NCI-H187 treated with DMSO at 0.1 percent for 48 hours (cell line): ENCODE results near the gene INPP5K.
"Not testable (repeated sequence)": the region's sequence is repeated elsewhere in the genome, so short reads cannot be mapped to it uniquely, and the experiment has no call there.

Experiments
- DNase-seq: peaks from one replicate; lab custom pipeline; 2025; lab: John Stamatoyannopoulos, UW

The INPP5K gene

GRCh38 chr17:1546292-1546922 lies 30.0 kb upstream of the INPP5K start:
- no peak for DNase-seq

DNA sequence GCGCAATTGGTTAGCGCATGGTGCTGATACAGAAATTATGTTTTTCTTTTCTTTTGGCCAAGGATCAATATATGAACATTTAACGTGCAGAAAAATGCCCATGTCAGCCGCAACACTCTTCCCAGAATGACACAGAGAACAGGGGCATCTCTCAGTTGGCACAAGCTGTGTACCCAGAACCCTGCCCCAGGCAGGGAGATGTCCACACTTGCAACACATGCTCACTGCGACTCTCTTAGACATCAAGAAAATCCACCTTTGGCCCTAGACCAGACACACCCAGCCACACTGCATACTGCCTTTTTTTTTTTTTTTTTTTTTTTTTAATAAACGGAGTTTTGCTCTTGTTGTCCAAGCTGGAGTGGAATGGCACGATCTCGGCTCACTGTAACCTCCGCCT lies 29.2 kb upstream of the INPP5K start:
- DNase-seq = no peak

DNA sequence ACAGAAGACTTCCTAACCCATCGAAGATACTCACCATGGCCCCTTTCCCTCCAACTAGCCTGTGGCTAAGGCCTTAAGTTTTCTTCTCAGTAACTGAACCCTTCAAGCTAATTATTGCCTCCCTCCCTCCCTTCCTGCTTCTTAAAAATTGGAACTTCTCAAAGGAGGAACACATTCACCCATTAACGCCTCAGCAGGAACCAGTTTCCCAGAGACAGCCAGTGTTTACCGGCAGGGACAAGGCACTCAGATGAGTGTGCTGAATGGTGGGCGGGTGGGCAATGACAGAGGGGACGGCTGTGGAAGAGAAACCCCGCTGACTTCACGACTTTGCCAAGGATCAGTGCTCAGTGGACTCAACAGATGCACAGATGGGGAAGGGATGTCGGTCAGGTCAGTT lies 25.9 kb upstream of the INPP5K start:
- no peak for DNase-seq

DNA sequence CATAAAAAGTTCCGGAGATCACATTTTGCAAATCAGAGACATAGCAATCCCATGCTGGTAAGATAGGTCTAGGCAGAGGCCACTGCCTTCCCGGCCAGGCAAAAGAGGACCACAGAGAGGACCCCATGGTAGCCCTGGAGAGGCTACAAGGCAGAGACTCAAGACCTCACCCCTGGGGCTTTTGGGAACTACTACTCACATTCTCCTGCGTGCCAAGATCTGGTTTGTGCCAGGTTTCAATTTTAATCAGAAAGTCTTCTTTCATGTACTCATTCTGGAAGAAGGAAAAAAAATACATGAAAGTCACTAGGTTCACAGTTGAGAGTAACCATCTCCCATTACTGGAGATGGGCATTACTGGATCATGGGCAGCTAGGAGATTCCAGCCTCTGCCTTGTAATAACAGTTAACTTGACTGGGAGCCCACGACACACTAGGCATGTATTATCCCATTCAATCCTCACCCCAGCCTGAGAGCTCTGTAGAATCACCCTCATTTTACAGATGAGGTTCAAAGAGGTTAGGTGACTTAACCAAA lies 25.0 kb upstream of the INPP5K start:
- no peak for DNase-seq

- DNase-seq = no peak
Measured at GRCh38 chr17:1539811-1540210, 23.4 kb upstream of the INPP5K start.

GRCh38 chr17:1535737-1536136 lies 19.3 kb upstream of the INPP5K start:
- DNase-seq = no peak

DNA sequence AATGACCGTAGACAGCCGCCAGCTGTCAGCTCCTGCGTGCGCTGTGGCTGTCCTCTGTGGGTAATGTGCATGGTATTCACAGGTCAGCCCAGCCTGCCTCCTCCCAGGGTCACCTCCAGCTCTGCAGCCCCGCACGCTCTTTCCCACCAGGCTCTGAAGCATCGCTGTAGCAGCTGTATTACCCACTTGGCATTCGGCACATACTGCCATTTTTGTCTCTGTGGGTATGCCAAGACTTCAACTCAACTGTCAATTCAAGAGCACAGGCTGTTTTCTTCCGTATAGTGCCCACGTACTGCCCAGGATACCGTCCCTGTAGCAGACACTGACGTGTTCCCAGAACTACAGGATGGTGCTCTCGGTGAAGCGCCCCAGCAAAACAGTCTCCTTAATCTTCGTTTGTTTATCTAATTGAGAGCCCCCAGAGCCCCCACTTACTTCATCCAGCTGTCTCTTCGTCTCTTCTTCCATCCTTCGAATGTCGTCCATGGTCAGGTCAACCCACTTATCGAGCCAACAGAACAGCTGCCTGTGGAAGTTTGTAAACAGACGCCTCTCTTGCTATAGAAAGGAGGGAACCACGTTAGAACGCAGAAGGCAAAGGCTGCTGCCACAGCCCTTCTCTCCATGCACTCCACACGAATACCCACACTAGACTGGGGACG lies 17.4 kb upstream of the INPP5K start:
- DNase-seq = no peak

GRCh38 chr17:1532836-1533602 lies 16.6 kb upstream of the INPP5K start:
- DNase-seq = no peak

- no peak for DNase-seq
Measured at GRCh38 chr17:1529863-1530262, 13.5 kb upstream of the INPP5K start.

DNA sequence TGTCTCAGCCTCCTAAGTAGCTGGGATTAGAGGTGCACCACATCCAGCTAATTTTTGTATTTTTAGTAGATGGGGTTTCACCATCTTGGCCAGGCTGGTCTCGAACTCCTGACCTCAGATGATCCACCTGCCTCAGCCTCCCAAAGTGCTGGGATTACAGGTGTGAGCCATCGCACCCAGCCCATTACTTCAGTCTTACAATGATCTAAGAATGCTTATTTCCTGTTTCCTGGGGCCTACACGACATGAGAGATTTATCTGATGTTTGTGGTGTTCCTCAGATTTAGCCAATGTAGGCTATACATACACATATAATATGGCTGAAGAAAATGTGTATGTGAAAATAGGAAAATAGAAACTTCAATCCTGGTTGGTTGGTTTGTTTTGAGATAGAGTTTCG lies 10.5 kb upstream of the INPP5K start:
- not testable (repeated sequence) for DNase-seq

DNA sequence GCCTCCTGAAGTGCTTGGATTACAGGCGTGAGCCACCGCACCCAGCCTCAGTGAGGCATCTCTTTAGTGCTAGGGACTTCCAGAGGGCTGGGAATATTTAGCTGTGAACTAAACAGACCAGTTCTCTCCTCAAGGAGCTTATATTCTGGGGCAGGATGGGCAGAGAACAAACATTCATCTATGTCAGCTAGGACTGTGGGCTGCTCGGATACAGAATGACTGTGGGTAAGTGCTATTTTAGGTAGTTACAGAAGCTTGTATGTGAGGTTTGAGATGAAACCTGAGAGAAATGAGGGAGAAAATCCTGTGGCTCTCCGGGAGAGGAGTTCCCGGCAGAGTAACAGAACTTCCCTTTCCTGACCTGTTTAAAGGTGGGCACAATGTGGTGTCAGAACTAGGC lies 6.2 kb upstream of the INPP5K start:
- DNase-seq = no peak

DNA sequence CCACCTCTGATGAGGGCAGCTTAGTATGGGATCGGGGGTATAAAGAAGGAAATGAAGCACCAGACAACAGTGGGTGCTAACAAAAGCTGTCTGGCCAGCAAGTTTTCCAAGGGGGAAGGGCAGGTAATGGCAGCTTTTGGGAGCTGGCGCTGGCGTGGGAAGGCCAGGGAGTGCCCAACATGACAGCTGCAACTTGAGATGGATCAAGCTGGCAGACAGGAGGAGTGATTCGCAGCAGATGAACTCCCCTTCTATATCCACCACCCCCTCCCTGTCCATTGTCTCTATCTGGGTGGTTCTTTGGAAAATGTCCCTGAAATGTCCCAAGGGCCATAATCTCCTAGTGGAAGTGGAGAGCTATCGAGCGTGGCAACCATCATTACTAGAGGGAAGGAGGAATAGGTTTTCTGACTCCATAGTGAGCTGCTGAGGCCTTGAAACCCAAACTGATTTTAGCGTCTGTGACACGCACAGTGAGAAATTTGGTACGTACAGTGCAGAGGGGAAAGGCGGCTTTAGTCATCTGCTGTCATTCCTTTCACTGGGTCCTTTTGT lies 4.8 kb upstream of the INPP5K start:
- no peak for DNase-seq

DNA sequence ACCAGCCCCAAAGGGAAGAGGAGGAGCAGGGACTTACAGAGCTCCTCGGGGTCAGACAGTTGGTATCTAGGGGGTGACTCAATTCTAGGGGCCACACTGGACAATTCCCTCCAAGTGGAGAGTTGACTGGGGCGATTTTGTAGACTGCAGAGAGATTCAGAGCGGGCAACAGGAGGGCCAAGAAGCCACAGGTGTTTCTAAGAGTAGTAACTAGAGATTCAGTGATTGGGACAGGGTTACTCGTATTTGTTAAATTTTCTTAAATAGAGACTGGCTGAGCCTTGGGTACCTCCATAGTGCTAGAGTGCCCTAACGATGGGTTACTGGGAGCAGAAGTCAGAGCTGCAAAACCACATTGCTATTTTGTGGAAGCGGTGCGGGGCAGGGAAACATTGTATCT lies 3.3 kb upstream of the INPP5K start:
- DNase-seq = no peak

GRCh38 chr17:1518410-1518809 lies 2.0 kb upstream of the INPP5K start:
- no peak for DNase-seq

- DNase-seq = no peak
Measured at GRCh38 chr17:1515640-1516387, 598 bp downstream of the INPP5K start.

GRCh38 chr17:1512351-1512750 lies 4.1 kb downstream of the INPP5K start:
- no peak for DNase-seq

GRCh38 chr17:1511756-1512321 lies 4.6 kb downstream of the INPP5K start:
- DNase-seq = no peak

DNA sequence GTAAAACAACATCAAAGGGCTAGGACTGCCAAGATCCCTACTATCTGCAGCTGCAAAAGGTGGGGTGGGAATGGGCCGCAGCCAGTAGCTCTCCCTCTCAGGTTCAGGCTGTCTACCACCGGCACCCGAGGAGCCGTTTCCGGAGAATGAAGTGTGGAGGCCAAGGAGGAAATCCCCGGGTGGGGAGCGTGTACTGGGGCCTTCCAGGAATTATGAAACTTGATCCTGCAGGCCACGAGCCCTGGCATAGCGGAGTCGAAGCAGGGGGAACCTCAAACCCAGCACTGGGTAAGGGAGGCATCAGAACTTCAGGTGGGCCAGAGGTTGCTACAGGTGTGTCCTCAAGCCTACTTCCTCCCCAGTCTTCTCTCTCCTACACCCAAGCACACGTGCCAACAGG lies 5.1 kb downstream of the INPP5K start:
- DNase-seq = no peak

DNA sequence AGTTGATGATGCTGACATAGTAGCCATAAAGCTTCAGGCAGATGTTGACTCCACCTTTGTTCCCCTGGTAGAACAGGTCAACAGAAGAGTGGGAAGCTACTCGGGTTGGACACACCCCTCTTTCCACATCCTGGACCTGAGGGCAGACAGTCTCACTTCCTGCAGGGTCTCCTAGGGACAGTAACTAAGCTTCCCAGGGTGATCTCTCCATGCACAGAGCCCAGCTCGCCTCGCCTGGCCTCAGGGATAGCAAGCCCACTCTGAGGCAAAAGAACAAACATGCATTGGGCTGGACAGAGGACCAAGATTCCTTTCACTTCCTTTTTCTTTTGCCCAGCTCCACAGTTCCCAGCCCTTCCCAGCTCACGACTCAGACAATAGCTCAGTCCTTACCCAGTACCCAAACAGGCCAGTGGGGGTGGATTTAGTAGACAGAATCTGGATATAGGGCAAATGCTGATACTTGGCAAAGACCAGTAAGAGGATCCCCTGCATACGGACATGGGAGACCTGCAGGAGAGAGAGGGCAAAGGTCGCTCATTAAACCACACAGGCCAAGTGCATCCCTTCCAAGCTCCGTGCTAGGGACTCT lies 7.0 kb downstream of the INPP5K start:
- no peak for DNase-seq

- DNase-seq = not testable (repeated sequence)
Measured at GRCh38 chr17:1508709-1509108, 7.7 kb downstream of the INPP5K start.

GRCh38 chr17:1506649-1507267 lies 9.7 kb downstream of the INPP5K start:
- DNase-seq = no peak
